Astrocyte (in vitro differentiated cells and primary cell): ENCODE results near the gene SH3TC2. TPM values are rescaled to one million over a fixed set of nuclear protein-coding genes. Genes with fewer than 3 reads are reported as not detected.
A peak's percentile ranks its signal among the peaks of the same experiment; 100 is the strongest.

Experiments
- DNase-seq: peaks from one replicate; pipeline ENCODE4 v3.0.0-alpha.2; 2010; ENCODE audit warnings: low read depth
- FAIRE-seq: peaks from 2 replicates; lab custom pipeline; 2011; peaks lifted over from hg19 to GRCh38; lab: Jason Lieb, UNC
- H2AFZ ChIP-seq: 2 replicates; pipeline ENCODE4 v1.6.0; 2012; ENCODE audit warnings: low read depth, low read length, inconsistent platforms
- H3K27ac ChIP-seq: 2 replicates; pipeline ENCODE4 v1.5.1; 2011; ENCODE audit warnings: low read depth, low read length, inconsistent platforms
- H3K27me3 ChIP-seq: 2 replicates; pipeline ENCODE4 v1.6.0; 2011; ENCODE audit warnings: low read length, inconsistent platforms; ENCODE audit not compliant: insufficient read depth
- H3K36me3 ChIP-seq: 2 replicates; pipeline ENCODE4 v1.5.1; 2011; ENCODE audit warnings: low read length, inconsistent platforms; ENCODE audit not compliant: insufficient read depth
- H3K4me1 ChIP-seq: 2 replicates; pipeline ENCODE4 v1.5.1; 2011; ENCODE audit warnings: low read length, inconsistent platforms; ENCODE audit not compliant: insufficient read depth
- H3K4me2 ChIP-seq: 2 replicates; pipeline ENCODE4 v1.6.0; 2012; ENCODE audit warnings: low read length, inconsistent platforms
- H3K4me3 ChIP-seq: 2 replicates; pipeline ENCODE4 v1.5.1; 2011; ENCODE audit warnings: low read depth, mild to moderate bottlenecking, low read length, inconsistent platforms; ENCODE audit not compliant: insufficient read depth
- H3K79me2 ChIP-seq: 2 replicates; pipeline ENCODE4 v1.6.0; 2012; ENCODE audit warnings: mild to moderate bottlenecking, low read length, inconsistent platforms; ENCODE audit not compliant: insufficient read depth
- H3K9ac ChIP-seq: 2 replicates; pipeline ENCODE4 v1.6.0; 2012; ENCODE audit warnings: mild to moderate bottlenecking, low read length, inconsistent platforms
- H3K9me3 ChIP-seq: 2 replicates; pipeline ENCODE4 v1.5.1; 2012; ENCODE audit warnings: low read depth, mild to moderate bottlenecking, low read length, inconsistent platforms; ENCODE audit not compliant: insufficient read depth
- H4K20me1 ChIP-seq: 2 replicates; pipeline ENCODE4 v1.6.0; 2012; ENCODE audit warnings: low read length, inconsistent platforms; ENCODE audit not compliant: insufficient read depth
- H3K27ac Mint-ChIP-seq: one replicate; pipeline ENCODE4 v1.8.0; 2021; ENCODE audit warnings: mild to moderate bottlenecking, mixed read lengths; ENCODE audit not compliant: unreplicated experiment
- H3K27me3 Mint-ChIP-seq: one replicate; pipeline ENCODE4 v1.8.0; 2021; ENCODE audit warnings: low read depth, mixed read lengths; ENCODE audit not compliant: unreplicated experiment
- H3K36me3 Mint-ChIP-seq: one replicate; pipeline ENCODE4 v1.8.0; 2021; ENCODE audit warnings: low read depth, mixed read lengths; ENCODE audit not compliant: unreplicated experiment
- H3K4me1 Mint-ChIP-seq: one replicate; pipeline ENCODE4 v1.8.0; 2021; ENCODE audit warnings: low read depth, mixed read lengths; ENCODE audit not compliant: unreplicated experiment
- H3K4me3 Mint-ChIP-seq: one replicate; pipeline ENCODE4 v1.8.0; 2021; ENCODE audit warnings: mild to moderate bottlenecking, moderate library complexity, mixed read lengths; ENCODE audit not compliant: unreplicated experiment
- H3K9me3 Mint-ChIP-seq: one replicate; pipeline ENCODE4 v1.8.0; 2021; ENCODE audit warnings: mild to moderate bottlenecking, mixed read lengths; ENCODE audit not compliant: unreplicated experiment
- EZH2 ChIP-seq: IDR thresholded peaks from 2 replicates; pipeline ENCODE4 v1.6.1; 2012; ENCODE audit warnings: mild to moderate bottlenecking, low read length, inconsistent platforms; ENCODE audit not compliant: insufficient read depth
- total RNA-seq: library from RNA; stranded (reverse); gene quantifications from 2 replicates; pipeline ENCODE4 v1.2.1, GENCODE V29; 2021
- TF ChIP-seq, protein P1 (sequence below): IDR thresholded peaks from 2 replicates; pipeline ENCODE4 v1.5.1; 2011; ENCODE audit warnings: low read depth, mild to moderate bottlenecking, inconsistent platforms, low read length, moderate library complexity; ENCODE audit not compliant: insufficient read depth

SH3TC2 gene
- total RNA-seq, 1 donor from 2014 or later, result 2.6 TPM

DNA sequence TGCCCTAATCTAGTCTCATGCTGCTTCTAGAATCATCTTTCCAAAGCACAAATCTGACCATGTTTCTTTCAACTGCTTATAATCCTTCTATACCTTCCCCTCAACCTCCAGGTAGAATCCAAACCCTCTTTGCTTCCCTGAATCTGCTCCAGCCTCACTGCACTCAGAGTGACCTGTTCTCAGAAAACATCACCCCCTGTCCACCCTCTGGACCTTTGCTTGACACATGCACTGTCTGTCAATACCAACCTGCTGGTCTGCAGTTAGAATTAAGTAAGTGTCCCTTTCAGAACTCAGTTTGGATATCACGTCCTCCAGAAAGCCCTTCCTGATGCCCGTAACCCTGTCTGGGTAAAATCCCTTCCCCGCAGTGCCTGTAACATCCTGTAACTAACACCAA lies 63.1 kb downstream of the SH3TC2 start:
- Histone ChIP-seq H3K36me3 (no peaks in the 10 kb centered on the region), H3K27ac (no peak overlapping the region), H3K27me3 (peaks cover 22% of the 10 kb centered on the region), H3K4me2 (no peak overlapping the region), H2AFZ (no peak overlapping the region), H3K4me1 (peaks cover 22% of the 10 kb centered on the region), H3K4me3 (no peak overlapping the region), H3K9ac (no peak overlapping the region), H3K9me3 (no peaks in the 10 kb centered on the region), H3K79me2 (no peaks in the 10 kb centered on the region), H4K20me1 (peaks cover 6% of the 10 kb centered on the region)
- no peaks in the 10 kb centered on the region for H3K9me3 Mint-ChIP-seq
- peaks cover 26% of the 10 kb centered on the region for H3K4me1 Mint-ChIP-seq
- FAIRE-seq (no peak), DNase-seq (no peak)
- TF ChIP-seq, protein P1, sequence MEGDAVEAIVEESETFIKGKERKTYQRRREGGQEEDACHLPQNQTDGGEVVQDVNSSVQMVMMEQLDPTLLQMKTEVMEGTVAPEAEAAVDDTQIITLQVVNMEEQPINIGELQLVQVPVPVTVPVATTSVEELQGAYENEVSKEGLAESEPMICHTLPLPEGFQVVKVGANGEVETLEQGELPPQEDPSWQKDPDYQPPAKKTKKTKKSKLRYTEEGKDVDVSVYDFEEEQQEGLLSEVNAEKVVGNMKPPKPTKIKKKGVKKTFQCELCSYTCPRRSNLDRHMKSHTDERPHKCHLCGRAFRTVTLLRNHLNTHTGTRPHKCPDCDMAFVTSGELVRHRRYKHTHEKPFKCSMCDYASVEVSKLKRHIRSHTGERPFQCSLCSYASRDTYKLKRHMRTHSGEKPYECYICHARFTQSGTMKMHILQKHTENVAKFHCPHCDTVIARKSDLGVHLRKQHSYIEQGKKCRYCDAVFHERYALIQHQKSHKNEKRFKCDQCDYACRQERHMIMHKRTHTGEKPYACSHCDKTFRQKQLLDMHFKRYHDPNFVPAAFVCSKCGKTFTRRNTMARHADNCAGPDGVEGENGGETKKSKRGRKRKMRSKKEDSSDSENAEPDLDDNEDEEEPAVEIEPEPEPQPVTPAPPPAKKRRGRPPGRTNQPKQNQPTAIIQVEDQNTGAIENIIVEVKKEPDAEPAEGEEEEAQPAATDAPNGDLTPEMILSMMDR, result no peak
- TF ChIP-seq EZH2, result no peak
- H3K36me3 Mint-ChIP-seq, result peaks cover 2% of the 10 kb centered on the region
- H3K27ac Mint-ChIP-seq, result no peak overlapping the region
- peaks cover 18% of the 10 kb centered on the region for H3K27me3 Mint-ChIP-seq
- H3K4me3 Mint-ChIP-seq, result no peak overlapping the region

DNA sequence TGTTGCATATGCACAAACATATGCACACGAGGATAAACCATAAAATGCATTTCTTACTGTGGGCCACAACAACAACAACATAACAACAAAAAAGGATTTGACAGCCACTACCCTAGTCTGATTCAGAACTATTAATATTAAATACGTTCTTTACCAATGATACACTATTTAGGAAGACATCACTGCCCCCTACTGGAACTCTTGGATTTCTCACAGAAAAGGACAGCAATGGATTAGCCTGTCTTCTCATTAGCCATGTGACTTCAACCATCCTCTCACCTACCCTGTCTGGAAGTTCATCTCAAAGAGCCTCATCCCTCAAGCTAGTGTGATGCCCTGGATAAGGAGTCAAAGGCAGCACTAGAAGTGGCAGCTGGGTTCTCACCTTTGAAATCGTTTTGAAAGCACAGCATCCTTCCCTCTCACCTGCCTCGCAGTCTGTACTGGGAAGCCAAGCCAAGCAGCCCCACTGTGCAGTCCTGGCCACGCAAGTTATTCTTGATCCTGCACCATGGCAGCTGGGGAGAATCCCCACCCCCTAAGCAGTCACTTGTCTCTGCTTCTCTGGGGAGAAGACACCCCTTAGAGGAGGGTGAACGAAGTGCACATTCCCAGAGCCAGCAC lies 64.6 kb downstream of the SH3TC2 start:
- Mint-ChIP-seq H3K27me3 (peaks cover 18% of the 10 kb centered on the region), H3K9me3 (no peaks in the 10 kb centered on the region), H3K27ac (no peak overlapping the region), H3K36me3 (no peaks in the 10 kb centered on the region), H3K4me1 (peaks cover 21% of the 10 kb centered on the region), H3K4me3 (no peak overlapping the region)
- Histone ChIP-seq H2AFZ (no peak overlapping the region), H3K4me1 (peaks cover 17% of the 10 kb centered on the region), H3K27me3 (peaks cover 22% of the 10 kb centered on the region), H3K4me3 (no peak overlapping the region), H3K79me2 (no peaks in the 10 kb centered on the region), H3K36me3 (no peaks in the 10 kb centered on the region), H3K9me3 (no peaks in the 10 kb centered on the region), H4K20me1 (peaks cover 6% of the 10 kb centered on the region), H3K27ac (no peak overlapping the region), H3K4me2 (no peak overlapping the region), H3K9ac (no peak overlapping the region)
- peak; percentile 33 for DNase-seq
- TF ChIP-seq, protein P1, result peak; percentile 75
- TF ChIP-seq EZH2, result no peak
- no peak for FAIRE-seq

DNA sequence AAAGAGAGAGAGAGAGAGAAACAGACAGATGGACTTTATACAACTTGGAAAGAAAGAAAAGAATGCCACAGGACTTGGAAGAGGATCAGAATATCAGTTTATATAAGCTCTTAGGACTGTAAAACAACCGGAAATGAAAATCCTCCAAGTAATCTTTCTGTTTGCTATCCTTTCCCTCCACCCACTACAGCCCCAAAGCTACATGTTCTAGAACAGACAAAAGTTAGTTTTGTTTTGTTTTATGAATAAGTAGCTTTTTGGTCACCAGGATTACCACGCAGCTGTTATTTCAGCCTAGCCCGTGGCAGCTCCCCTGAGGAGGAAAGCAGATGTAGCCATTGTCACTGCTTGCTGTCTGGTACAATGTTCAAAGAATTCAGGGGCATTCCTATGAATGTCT lies 66.6 kb downstream of the SH3TC2 start:
- Mint-ChIP-seq H3K36me3 (no peaks in the 10 kb centered on the region), H3K9me3 (no peaks in the 10 kb centered on the region), H3K4me3 (no peak overlapping the region), H3K27ac (no peak overlapping the region), H3K27me3 (peaks cover 18% of the 10 kb centered on the region), H3K4me1 (peaks cover 6% of the 10 kb centered on the region)
- H4K20me1 ChIP-seq, result no peaks in the 10 kb centered on the region
- H3K9me3 ChIP-seq, result no peaks in the 10 kb centered on the region
- no peak overlapping the region for H3K4me2 ChIP-seq
- no peak overlapping the region for H3K9ac ChIP-seq
- no peaks in the 10 kb centered on the region for H3K4me1 ChIP-seq
- H2AFZ ChIP-seq, result no peak overlapping the region
- no peak for DNase-seq
- H3K36me3 ChIP-seq, result no peaks in the 10 kb centered on the region
- H3K79me2 ChIP-seq, result no peaks in the 10 kb centered on the region
- H3K27me3 ChIP-seq, result peaks cover 22% of the 10 kb centered on the region
- TF ChIP-seq, protein P1, result no peak
- TF ChIP-seq EZH2, result no peak
- no peak overlapping the region for H3K27ac ChIP-seq
- no peak overlapping the region for H3K4me3 ChIP-seq
- no peak for FAIRE-seq
